ENCODE measurements around the gene USH2A.

GRCh38 chr1:215983680-215984079, 439.6 kb downstream of the USH2A start:
- TF ChIP-seq CTCF (IDR thresholded peaks at IDR 0.05; ENCODE audit: borderline replicate concordance, extremely low read depth, low read length, poor library complexity, severe bottlenecking): no peak
- TF ChIP-seq EZH2 (IDR thresholded peaks at IDR 0.05; ENCODE audit: borderline replicate concordance, low read depth, low read length, severe bottlenecking): no peak

All from DND-41 (cell line).